Large intestine (tissue), 12 donors: ENCODE measurements around the gene SYT15. TPM values are rescaled to one million over a fixed set of nuclear protein-coding genes. Genes with fewer than 3 reads are reported as not detected.
"Not testable (repeated sequence)": the region's sequence is repeated elsewhere in the genome, so short reads cannot be mapped to it uniquely, and the experiment has no call there.

Experiments
- DNase-seq, 2 donors: peaks; one replicate each; pipeline versions ENCODE4 v3.0.0 to v3.0.0-alpha.2; 2013
- H3K27ac ChIP-seq: one replicate; pipeline ENCODE4 v1.5.1; 2013; ENCODE audit warnings: low read length
- H3K27me3 ChIP-seq: 2 replicates; pipeline ENCODE4 v1.6.1; 2013; ENCODE audit warnings: low read length; ENCODE audit not compliant: control insufficient read depth, insufficient read depth
- H3K36me3 ChIP-seq: 2 replicates; pipeline ENCODE4 v1.6.1; 2013; ENCODE audit warnings: low read length; ENCODE audit not compliant: control insufficient read depth, insufficient read depth
- H3K4me1 ChIP-seq: one replicate; pipeline ENCODE4 v1.6.1; 2013; ENCODE audit warnings: low read length; ENCODE audit not compliant: control insufficient read depth, insufficient read depth
- H3K4me3 ChIP-seq: one replicate; pipeline ENCODE4 v1.5.1; 2013; ENCODE audit warnings: low read length
- H3K9me3 ChIP-seq: one replicate; pipeline ENCODE4 v1.6.1; 2013; ENCODE audit warnings: mild to moderate bottlenecking, low read depth, low read length, moderate library complexity; ENCODE audit not compliant: control insufficient read depth
- WGBS: methylation state at CpG from one replicate; pipeline ENCODE4 v1.1.5; 2013; ENCODE audit warnings: low lambda C conversion rate; ENCODE audit not compliant: insufficient coverage; 5-methylcytosine and 5-hydroxymethylcytosine counted together
- long read RNA-seq, 11 donors: transcript quantifications; one replicate each; lab custom pipeline, GENCODE V29; 2026
- polyA plus RNA-seq: library from polyadenylated mRNA; unstranded; fragments of 120-200 nt; gene quantifications from one replicate; pipeline ENCODE4 v1.2.1, GENCODE V29; 2013

Gene SYT15
- 2.5 TPM for polyA plus RNA-seq
- long read RNA-seq, donor 1: 0 reads
- long read RNA-seq, donor 2: 0 reads
- long read RNA-seq, donor 3: 0 reads
- long read RNA-seq, donor 4: 0 reads
- long read RNA-seq, donor 5: 0 reads
- long read RNA-seq, donor 6: 0 reads
- long read RNA-seq, donor 7: 0 reads
- long read RNA-seq, donor 8: 0 reads
- long read RNA-seq, donor 9: 0 reads
- long read RNA-seq, donor 10: 0 reads
- long read RNA-seq, donor 11: 0 reads

GRCh38 chr10:46578474-46579178 is at the start of gene SYT15:
Gene SYT15, plus strand, starts transcription at chr10:46579128. Its CDS starts 41 bp downstream, at chr10:46579169.
- not testable (repeated sequence) for H3K4me3 ChIP-seq, H3K9me3 ChIP-seq, H3K27me3 ChIP-seq, H3K4me1 ChIP-seq, H3K36me3 ChIP-seq, DNase-seq, H3K27ac ChIP-seq
- WGBS: no CpG with 5 or more reads among the region's 68 CpGs

- not testable (repeated sequence) for H3K27me3 ChIP-seq, H3K4me1 ChIP-seq, DNase-seq, H3K9me3 ChIP-seq, H3K36me3 ChIP-seq, H3K27ac ChIP-seq, H3K4me3 ChIP-seq
- WGBS: 87% methylated on average over 4 of the region's 7 CpGs
These were observed 49.2 kb upstream of the SYT15 start for GRCh38 chr10:46529742-46530141.

- peak overlapping the region; percentile 18 for H3K27ac ChIP-seq
- H3K36me3 ChIP-seq: no peaks in the 10 kb centered on the region
- H3K9me3 ChIP-seq: peaks cover 6% of the 10 kb centered on the region
- DNase-seq: peak; percentile 90 to 94
- WGBS: 95% methylated on average over 14 of the region's 18 CpGs
- H3K4me3 ChIP-seq: no peak overlapping the region
- peaks cover 5% of the 10 kb centered on the region for H3K4me1 ChIP-seq
- no peaks in the 10 kb centered on the region for H3K27me3 ChIP-seq
These were observed 48.4 kb upstream of the SYT15 start for GRCh38 chr10:46530249-46531186.

GRCh38 chr10:46532256-46532655 is 46.7 kb upstream of the SYT15 start:
- not testable (repeated sequence) for H3K4me1 ChIP-seq, H3K4me3 ChIP-seq, H3K27ac ChIP-seq, H3K27me3 ChIP-seq, H3K9me3 ChIP-seq, DNase-seq, H3K36me3 ChIP-seq
- 88% methylated on average over 1 of the region's 1 CpG for WGBS

- WGBS: 85% methylated on average over 6 of the region's 6 CpGs
- H3K27ac ChIP-seq: no peak overlapping the region
- no peak overlapping the region for H3K4me3 ChIP-seq
- H3K4me1 ChIP-seq: peaks cover 16% of the 10 kb centered on the region
- no peaks in the 10 kb centered on the region for H3K27me3 ChIP-seq
- H3K36me3 ChIP-seq: no peaks in the 10 kb centered on the region
- no peaks in the 10 kb centered on the region for H3K9me3 ChIP-seq
- no peak for DNase-seq
These were observed 44.0 kb upstream of the SYT15 start for GRCh38 chr10:46534828-46535524.

- no peaks in the 10 kb centered on the region for H3K27me3 ChIP-seq
- no peak overlapping the region for H3K27ac ChIP-seq
- no peaks in the 10 kb centered on the region for H3K36me3 ChIP-seq
- no peak overlapping the region for H3K4me3 ChIP-seq
- H3K9me3 ChIP-seq: no peaks in the 10 kb centered on the region
- peaks cover 22% of the 10 kb centered on the region for H3K4me1 ChIP-seq
- WGBS: no CpG with 5 or more reads among the region's 6 CpGs
- no peak for DNase-seq
These were observed 42.8 kb upstream of the SYT15 start for GRCh38 chr10:46536171-46536570.

GRCh38 chr10:46536781-46537180 is 42.1 kb upstream of the SYT15 start:
- no peak for DNase-seq

GRCh38 chr10:46537309-46537708 is 41.6 kb upstream of the SYT15 start:
- Histone ChIP-seq H3K4me1 (peaks cover 22% of the 10 kb centered on the region), H3K27ac (no peak overlapping the region)
- 94% methylated on average over 2 of the region's 5 CpGs for WGBS

More at GRCh38 chr10:46536781-46537180, 42.1 kb upstream of the SYT15 start:
- H3K27me3 ChIP-seq: no peaks in the 10 kb centered on the region
- no peaks in the 10 kb centered on the region for H3K36me3 ChIP-seq
- no peak overlapping the region for H3K4me3 ChIP-seq
- H3K9me3 ChIP-seq: no peaks in the 10 kb centered on the region
- 80% methylated on average over 1 of the region's 5 CpGs for WGBS
- peaks cover 22% of the 10 kb centered on the region for H3K4me1 ChIP-seq
- no peak overlapping the region for H3K27ac ChIP-seq

GRCh38 chr10:46538155-46538554 is 40.8 kb upstream of the SYT15 start:
- no peaks in the 10 kb centered on the region for H3K36me3 ChIP-seq
- H3K4me3 ChIP-seq: no peak overlapping the region
- H3K27ac ChIP-seq: no peak overlapping the region
- DNase-seq: no peak
- H3K9me3 ChIP-seq: no peaks in the 10 kb centered on the region
- WGBS: 100% methylated on average over 5 of the region's 5 CpGs
- peaks cover 22% of the 10 kb centered on the region for H3K4me1 ChIP-seq
- no peaks in the 10 kb centered on the region for H3K27me3 ChIP-seq

More at GRCh38 chr10:46537309-46537708, 41.6 kb upstream of the SYT15 start:
- Histone ChIP-seq H3K36me3 (no peaks in the 10 kb centered on the region), H3K27me3 (no peaks in the 10 kb centered on the region), H3K4me3 (no peak overlapping the region), H3K9me3 (no peaks in the 10 kb centered on the region)
- DNase-seq: no peak
